Embryonic facial prominence (tissue), 1 donor: Measurements from ENCODE around the gene TULP3.

Source experiments
- DNase-seq: peaks from one replicate; pipeline ENCODE4 v3.0.0-alpha.2; 2016; ENCODE audit errors: extremely low spot score

The TULP3 gene

DNA sequence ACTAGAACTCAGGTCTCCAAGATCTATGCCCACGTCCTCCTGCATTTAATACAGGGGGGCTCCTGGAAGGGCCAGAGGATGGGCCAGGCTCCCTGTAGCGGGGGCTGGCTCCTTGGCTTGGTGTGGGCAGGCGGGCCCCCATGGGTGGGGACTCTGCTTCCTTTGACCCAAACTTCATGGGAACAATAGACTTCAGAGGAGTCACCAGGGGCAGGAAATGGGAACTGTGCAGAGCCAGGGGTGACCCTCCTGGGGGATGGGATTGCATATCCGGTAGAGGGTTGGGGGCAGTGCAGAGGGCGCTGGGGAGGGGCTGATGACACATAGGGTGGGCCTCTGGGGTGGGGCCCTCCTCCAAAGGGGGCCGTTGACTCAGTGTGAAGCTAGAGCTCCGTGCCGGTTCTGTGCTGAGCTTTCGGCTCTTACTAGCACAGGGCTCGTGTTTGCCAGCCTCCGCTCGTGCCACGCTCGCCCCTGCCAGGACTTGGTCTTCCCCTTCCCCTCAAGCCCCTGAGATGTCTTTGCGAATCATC lies 73.1 kb downstream of the TULP3 start:
- DNase-seq: no peak

DNA sequence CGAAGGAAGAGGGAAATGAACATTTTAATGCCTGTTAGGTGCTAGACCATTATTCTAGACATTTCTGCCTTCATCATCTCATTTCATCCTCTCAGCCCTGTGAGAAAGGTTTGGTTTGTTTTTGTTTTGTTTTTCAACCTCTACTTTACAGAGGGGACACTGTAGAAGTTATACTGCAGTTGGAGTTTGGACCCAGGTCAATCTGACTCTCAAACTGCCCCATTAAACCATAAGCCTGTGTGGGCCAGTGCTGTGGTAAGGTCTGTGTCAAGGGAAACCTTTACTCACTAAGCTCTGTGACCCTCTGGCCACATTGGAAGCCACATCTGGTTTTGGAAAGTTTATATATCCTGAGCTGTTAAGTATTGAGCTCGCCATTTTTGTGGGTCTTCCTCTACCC lies 77.0 kb downstream of the TULP3 start:
- DNase-seq: no peak

DNA sequence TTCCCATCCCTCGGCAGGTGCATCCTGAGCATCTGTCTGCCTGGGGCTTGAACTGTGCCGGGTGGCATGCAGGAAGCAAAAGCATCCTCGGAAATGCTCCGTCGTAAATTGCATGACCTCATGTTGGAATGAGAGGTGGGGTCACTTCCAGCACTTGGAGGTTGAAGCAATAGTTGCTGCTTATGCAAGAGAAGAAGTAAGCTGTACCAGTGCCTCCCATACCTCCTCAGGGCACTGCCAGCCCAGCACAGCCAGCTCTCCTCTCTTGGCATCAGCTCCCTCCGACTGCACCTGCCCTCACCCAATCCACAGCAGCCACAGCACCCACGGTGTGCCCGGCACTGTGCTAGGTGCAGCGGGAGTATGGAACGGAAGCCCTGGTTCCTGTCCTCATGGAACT lies 80.1 kb downstream of the TULP3 start:
- no peak for DNase-seq

DNA sequence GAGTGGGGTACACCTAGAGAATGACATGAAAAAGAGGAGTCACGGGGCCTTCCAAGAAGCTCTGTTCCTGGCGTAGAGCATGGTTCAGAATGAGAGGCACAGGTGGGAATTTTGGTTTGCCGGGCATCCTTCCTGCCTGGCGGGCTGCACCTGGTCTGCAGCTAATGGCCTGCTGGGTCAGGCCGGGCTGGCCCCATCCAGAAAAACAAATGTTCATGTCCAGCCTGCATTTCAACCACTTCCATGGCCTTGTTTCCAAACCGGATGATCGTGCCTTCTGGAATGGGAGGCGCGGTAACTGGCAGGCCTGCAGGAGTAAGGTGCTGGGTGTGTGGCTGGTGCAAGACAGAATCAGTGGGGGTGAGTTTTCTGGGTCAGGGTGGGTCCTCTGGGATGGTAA lies 82.9 kb downstream of the TULP3 start:
- DNase-seq: no peak

DNA sequence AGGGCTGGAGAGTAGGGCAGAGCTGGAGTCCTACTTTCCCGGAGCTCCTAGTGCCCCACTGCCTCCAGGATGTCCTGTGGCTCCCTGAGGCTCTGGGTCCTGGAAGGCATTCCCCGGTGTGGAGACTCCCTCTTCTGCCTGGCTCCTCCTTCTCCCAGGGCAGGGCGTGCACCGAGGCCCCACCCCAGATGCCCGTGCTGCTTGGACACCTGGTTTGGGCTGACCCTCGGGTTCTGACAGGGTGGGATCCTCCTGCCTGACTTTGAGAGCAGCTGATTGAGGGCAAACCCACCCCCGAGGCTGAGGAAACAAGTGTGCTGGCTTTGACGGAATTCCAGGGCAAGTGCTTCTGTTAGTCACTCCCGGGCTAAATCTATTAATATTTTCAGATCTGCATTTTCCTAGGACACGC lies 83.9 kb downstream of the TULP3 start:
- no peak for DNase-seq

DNA sequence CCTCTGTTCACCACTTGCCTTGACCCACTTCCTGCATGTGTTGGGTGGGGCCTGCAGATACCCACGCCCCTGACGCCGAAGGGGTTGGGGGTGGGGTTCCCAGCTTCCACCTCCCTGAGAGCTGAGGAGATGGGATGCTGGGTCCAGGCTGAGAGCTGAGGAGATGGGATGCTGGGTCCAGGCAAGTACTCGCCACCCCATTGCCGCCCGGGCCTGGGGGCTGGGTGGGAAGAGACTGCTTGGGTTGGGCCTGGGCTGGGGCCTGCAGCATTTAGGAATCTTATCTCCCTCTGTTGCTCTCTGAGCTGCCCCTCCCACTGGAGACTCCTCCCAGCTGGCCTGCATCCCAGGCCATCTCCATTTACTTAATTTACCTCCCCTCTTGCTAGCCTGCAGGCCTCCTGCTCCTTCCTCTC lies 85.9 kb downstream of the TULP3 start:
- no peak for DNase-seq

DNA sequence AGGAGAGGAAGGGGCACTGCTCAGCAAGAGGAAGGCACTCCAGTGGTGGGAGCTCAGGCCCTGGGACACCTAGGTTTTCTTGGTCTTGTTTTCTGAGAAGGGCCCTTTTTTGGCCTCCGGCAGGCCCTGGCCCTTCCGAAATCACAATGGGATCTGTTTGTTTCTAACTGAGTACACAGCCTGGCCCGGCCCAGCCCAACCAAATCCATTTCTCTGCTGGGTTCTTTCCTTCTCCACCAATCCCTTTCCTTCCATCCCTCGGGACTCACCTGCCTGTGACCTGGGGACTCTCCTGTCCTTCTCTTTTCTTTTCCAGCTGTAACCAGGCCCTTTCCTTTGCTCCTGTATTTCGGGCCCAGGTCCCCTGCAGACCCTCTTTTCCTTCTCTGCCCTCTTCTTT lies 87.1 kb downstream of the TULP3 start:
- DNase-seq: no peak

DNA sequence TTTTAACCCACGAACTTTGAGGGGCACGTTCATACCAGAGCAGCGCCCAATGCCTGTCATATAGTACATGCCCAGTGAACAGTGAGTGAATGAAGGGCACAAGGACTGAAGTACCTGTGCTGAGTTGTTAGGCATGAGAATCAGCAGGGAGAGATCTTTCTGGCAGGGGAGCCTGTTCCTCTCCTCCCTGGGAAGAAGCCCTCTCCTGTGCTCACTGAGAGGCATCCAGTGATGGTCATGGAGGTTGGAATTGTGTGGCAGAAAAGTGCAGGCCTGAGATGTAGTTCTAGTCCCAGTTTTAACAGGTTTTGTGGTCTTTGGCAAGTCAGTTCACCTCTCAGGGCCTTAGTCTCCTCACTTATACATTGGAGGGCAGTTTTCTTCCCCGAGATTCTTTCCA lies 89.1 kb downstream of the TULP3 start:
- DNase-seq: no peak

DNA sequence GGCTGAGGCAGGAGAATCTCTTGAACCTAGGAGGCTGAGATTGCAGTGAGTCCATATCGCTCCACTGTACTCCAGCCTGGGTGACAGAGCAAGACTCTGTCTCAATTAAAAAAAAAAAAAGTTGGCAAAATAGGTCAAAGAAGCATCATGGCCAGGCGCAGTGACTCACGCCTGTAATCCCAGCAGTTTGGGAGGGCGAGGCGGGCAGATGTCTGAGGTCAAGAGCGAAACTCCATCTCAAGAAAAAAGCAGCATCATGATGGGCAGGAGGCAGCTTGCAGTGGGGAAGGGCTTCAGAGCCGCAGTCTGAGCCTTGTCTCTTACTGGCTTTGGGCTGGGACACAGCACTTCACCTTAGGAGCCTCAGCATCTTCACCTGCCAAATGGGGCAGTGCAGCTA lies 89.9 kb downstream of the TULP3 start:
- no peak for DNase-seq

DNA sequence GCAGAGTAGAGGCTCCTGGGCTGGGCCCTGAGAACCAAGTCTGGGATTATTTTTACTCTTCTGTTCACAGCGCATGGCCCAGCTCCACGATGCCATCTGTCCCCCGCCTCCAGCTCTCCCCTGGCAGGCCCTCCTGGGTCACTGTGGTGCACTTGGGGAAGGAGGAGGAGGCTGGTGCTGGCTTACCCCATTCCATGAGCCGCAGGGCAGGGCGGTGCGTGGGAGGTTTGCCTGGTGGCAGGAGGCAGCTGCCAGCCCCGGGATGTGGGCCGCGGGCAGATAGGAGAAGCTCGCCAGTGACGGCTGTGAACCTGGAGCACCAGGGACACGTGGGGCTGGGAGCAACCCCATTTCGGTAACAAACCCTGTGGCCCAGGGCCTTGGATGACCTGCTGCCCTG lies 91.7 kb downstream of the TULP3 start:
- no peak for DNase-seq

DNA sequence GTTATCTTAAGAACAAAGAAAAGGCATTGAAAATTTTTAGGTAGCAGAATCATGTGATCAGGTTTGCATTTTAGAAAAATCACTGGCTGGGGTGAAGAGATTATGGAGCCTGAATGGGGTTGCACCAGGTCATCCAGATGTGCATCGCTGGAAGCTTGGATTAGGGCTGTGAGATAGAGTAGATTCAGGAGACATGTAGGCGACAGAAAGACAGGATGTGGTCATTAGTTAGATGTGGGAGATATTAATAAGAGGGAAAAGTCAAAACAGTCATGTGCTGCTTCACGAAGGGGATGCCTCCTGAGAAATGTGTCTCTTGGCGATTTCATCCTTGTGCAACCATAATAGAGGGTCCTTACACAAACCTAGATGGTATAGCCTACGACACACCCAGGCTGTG lies 93.6 kb downstream of the TULP3 start:
- no peak for DNase-seq

DNA sequence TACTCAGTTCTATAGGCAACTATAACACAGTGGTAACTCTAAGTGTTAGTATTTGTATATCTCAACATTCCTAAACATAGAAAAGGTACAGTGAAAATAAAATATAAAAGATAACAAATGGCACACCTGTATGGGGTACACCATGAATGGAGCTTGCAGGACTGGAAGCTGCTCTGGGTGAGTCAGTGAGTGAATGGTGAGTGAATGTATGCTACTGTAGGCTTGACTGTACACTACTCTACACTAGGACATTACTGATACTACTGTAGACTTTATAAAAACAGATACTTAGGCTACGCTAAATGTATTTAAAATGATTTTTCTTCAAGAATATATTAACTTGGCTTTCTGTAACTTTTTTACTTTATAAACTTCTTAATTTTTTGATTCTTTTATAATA lies 94.0 kb downstream of the TULP3 start:
- DNase-seq: no peak

DNA sequence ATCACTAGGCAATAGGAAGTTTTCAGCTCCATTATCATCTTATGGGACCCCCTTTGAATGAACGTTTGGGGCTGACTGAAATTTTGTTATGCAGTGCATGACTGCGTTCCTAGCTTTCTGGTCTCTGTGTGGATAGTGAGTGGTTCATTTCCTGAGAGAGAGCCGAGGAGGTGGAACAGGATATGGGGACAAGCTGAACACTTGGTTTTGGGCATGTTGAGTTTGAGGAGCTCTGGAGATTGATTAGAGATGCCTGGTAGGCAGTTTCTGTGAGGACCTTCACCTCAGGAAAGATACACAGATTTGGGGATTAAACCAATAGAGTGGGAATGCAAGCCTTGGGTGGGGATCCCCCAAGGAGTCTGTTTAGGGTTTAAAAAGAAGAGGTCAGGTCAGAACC lies 96.2 kb downstream of the TULP3 start:
- DNase-seq: no peak

DNA sequence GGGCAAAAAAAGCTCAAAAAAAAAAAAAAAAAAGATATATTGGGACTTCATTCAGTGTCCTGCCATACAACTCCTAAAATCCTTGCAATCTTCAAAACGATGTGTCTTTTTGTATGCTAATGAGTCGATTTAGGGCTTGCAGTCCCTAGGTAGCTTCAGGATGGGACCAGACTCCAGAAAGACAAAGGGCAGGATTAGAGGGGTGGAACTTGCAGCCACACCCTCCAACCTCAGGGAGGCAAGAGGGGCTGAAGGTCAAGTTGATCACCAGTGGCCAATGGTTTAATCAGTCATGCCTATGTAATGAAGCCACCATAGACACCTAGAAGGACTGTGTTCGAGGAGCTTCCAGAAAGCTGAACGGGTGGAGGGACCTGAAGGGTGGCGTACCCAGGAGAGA lies 97.8 kb downstream of the TULP3 start:
- DNase-seq: no peak
